ENCODE measurements around the gene CD58. TPM values are rescaled to one million over a fixed set of nuclear protein-coding genes. Genes with fewer than 3 reads are reported as not detected.
"Not testable (repeated sequence)": the region's sequence is repeated elsewhere in the genome, so short reads cannot be mapped to it uniquely, and the experiment has no call there.

CD58 gene
- total RNA-seq, 1 experiment from 2014 or later: 8.2 TPM

GRCh38 chr1:116608841-116609240, 38.0 kb upstream of the CD58 start:
- intact Hi-C loops (cut with micrococcal nuclease; ENCODE audit: unreplicated experiment); BruUV-seq (replicated peaks); CTCF ChIA-PET; H3K27me3 ChIP-seq (replicated peaks; ENCODE audit: insufficient read depth, low read depth, low read length, poor library complexity); H3K27ac ChIP-seq (ENCODE audit: low read depth, low read length, poor library complexity, severe bottlenecking); H3K4me1 ChIP-seq (ENCODE audit: insufficient read depth, low read length, poor library complexity, severe bottlenecking); H3K9me3 ChIP-seq (ENCODE audit: low read depth, low read length, poor library complexity, severe bottlenecking); POLR2A ChIA-PET (ENCODE audit: low non-redundant PET); DNase-seq (ENCODE audit: low spot score); H3K36me3 ChIP-seq (ENCODE audit: insufficient read depth, low read length, poor library complexity, severe bottlenecking); H3K4me3 ChIP-seq (ENCODE audit: low read depth, low read length, poor library complexity, severe bottlenecking): not testable (repeated sequence)

- H3K27ac ChIP-seq (ENCODE audit: low read depth, low read length, poor library complexity, severe bottlenecking); intact Hi-C loops (cut with micrococcal nuclease; ENCODE audit: unreplicated experiment); DNase-seq (ENCODE audit: low spot score); H3K4me3 ChIP-seq (ENCODE audit: low read depth, low read length, poor library complexity, severe bottlenecking); H3K4me1 ChIP-seq (ENCODE audit: insufficient read depth, low read length, poor library complexity, severe bottlenecking); CTCF ChIA-PET; H3K36me3 ChIP-seq (ENCODE audit: insufficient read depth, low read length, poor library complexity, severe bottlenecking); H3K9me3 ChIP-seq (ENCODE audit: low read depth, low read length, poor library complexity, severe bottlenecking); POLR2A ChIA-PET (ENCODE audit: low non-redundant PET); BruUV-seq (replicated peaks); H3K27me3 ChIP-seq (replicated peaks; ENCODE audit: insufficient read depth, low read depth, low read length, poor library complexity): not testable (repeated sequence)
These were observed 37.3 kb upstream of the CD58 start for GRCh38 chr1:116608151-116608550.

GRCh38 chr1:116607463-116607862, 36.6 kb upstream of the CD58 start:
- H3K27me3 ChIP-seq (replicated peaks; ENCODE audit: insufficient read depth, low read depth, low read length, poor library complexity); POLR2A ChIA-PET (ENCODE audit: low non-redundant PET); H3K27ac ChIP-seq (ENCODE audit: low read depth, low read length, poor library complexity, severe bottlenecking); H3K36me3 ChIP-seq (ENCODE audit: insufficient read depth, low read length, poor library complexity, severe bottlenecking); H3K4me3 ChIP-seq (ENCODE audit: low read depth, low read length, poor library complexity, severe bottlenecking); H3K9me3 ChIP-seq (ENCODE audit: low read depth, low read length, poor library complexity, severe bottlenecking); H3K4me1 ChIP-seq (ENCODE audit: insufficient read depth, low read length, poor library complexity, severe bottlenecking); DNase-seq (ENCODE audit: low spot score); intact Hi-C loops (cut with micrococcal nuclease; ENCODE audit: unreplicated experiment); BruUV-seq (replicated peaks): not testable (repeated sequence)
- CTCF ChIA-PET: interaction anchor here (1.2 kb wide), 1 partner anchor 11 kb away, joined by 3 read pairs; no protein-coding TSS in a partner anchor

- BruUV-seq (replicated peaks); intact Hi-C loops (cut with micrococcal nuclease; ENCODE audit: unreplicated experiment): not testable (repeated sequence)
- CTCF ChIA-PET: interaction anchor here (1.2 kb wide), 1 partner anchor 10 kb away, joined by 3 read pairs; no protein-coding TSS in a partner anchor
These were observed 35.2 kb upstream of the CD58 start for GRCh38 chr1:116606067-116606466.

GRCh38 chr1:116605315-116605714, 34.5 kb upstream of the CD58 start:
- no peak overlapping the region for H3K27ac ChIP-seq (ENCODE audit: low read depth, low read length, poor library complexity, severe bottlenecking)
- ChIA-PET POLR2A (ENCODE audit: low non-redundant PET) (no interaction called here), CTCF (no interaction called here)
- DNase-seq (ENCODE audit: low spot score): no peak
- H3K36me3 ChIP-seq (ENCODE audit: insufficient read depth, low read length, poor library complexity, severe bottlenecking): no peaks in the 10 kb centered on the region
- H3K4me3 ChIP-seq (ENCODE audit: low read depth, low read length, poor library complexity, severe bottlenecking): no peak overlapping the region
- intact Hi-C loops (cut with micrococcal nuclease; ENCODE audit: unreplicated experiment): no loop called here
- H3K27me3 ChIP-seq (replicated peaks; ENCODE audit: insufficient read depth, low read depth, low read length, poor library complexity): no peaks in the 10 kb centered on the region
- H3K9me3 ChIP-seq (ENCODE audit: low read depth, low read length, poor library complexity, severe bottlenecking): no peaks in the 10 kb centered on the region
- no TSS peak for BruUV-seq (replicated peaks)
- no peaks in the 10 kb centered on the region for H3K4me1 ChIP-seq (ENCODE audit: insufficient read depth, low read length, poor library complexity, severe bottlenecking)
- TF ChIP-seq CTCF (conservative IDR thresholded peaks at IDR 0.05; ENCODE audit: low read depth, low read length): no peak
- no peak for TF ChIP-seq EZH2 (IDR thresholded peaks at IDR 0.05; ENCODE audit: borderline replicate concordance, low read depth, low read length, poor library complexity, severe bottlenecking)

More at GRCh38 chr1:116606067-116606466, 35.2 kb upstream of the CD58 start:
- POLR2A ChIA-PET (ENCODE audit: low non-redundant PET); DNase-seq (ENCODE audit: low spot score); H3K9me3 ChIP-seq (ENCODE audit: low read depth, low read length, poor library complexity, severe bottlenecking); H3K4me3 ChIP-seq (ENCODE audit: low read depth, low read length, poor library complexity, severe bottlenecking); H3K4me1 ChIP-seq (ENCODE audit: insufficient read depth, low read length, poor library complexity, severe bottlenecking); H3K36me3 ChIP-seq (ENCODE audit: insufficient read depth, low read length, poor library complexity, severe bottlenecking); H3K27me3 ChIP-seq (replicated peaks; ENCODE audit: insufficient read depth, low read depth, low read length, poor library complexity); H3K27ac ChIP-seq (ENCODE audit: low read depth, low read length, poor library complexity, severe bottlenecking): not testable (repeated sequence)

- H3K4me1 ChIP-seq (ENCODE audit: insufficient read depth, low read length, poor library complexity, severe bottlenecking); DNase-seq (ENCODE audit: low spot score); CTCF ChIA-PET; intact Hi-C loops (cut with micrococcal nuclease; ENCODE audit: unreplicated experiment); BruUV-seq (replicated peaks); POLR2A ChIA-PET (ENCODE audit: low non-redundant PET); H3K4me3 ChIP-seq (ENCODE audit: low read depth, low read length, poor library complexity, severe bottlenecking); H3K27me3 ChIP-seq (replicated peaks; ENCODE audit: insufficient read depth, low read depth, low read length, poor library complexity); H3K9me3 ChIP-seq (ENCODE audit: low read depth, low read length, poor library complexity, severe bottlenecking); H3K36me3 ChIP-seq (ENCODE audit: insufficient read depth, low read length, poor library complexity, severe bottlenecking); H3K27ac ChIP-seq (ENCODE audit: low read depth, low read length, poor library complexity, severe bottlenecking): not testable (repeated sequence)
These were observed 33.6 kb upstream of the CD58 start for GRCh38 chr1:116604408-116604807.

- H3K4me1 ChIP-seq (ENCODE audit: insufficient read depth, low read length, poor library complexity, severe bottlenecking); H3K4me3 ChIP-seq (ENCODE audit: low read depth, low read length, poor library complexity, severe bottlenecking); BruUV-seq (replicated peaks); H3K36me3 ChIP-seq (ENCODE audit: insufficient read depth, low read length, poor library complexity, severe bottlenecking); intact Hi-C loops (cut with micrococcal nuclease; ENCODE audit: unreplicated experiment); DNase-seq (ENCODE audit: low spot score); H3K27ac ChIP-seq (ENCODE audit: low read depth, low read length, poor library complexity, severe bottlenecking); CTCF ChIA-PET; H3K27me3 ChIP-seq (replicated peaks; ENCODE audit: insufficient read depth, low read depth, low read length, poor library complexity); H3K9me3 ChIP-seq (ENCODE audit: low read depth, low read length, poor library complexity, severe bottlenecking); POLR2A ChIA-PET (ENCODE audit: low non-redundant PET): not testable (repeated sequence)
These were observed 32.8 kb upstream of the CD58 start for GRCh38 chr1:116603646-116604045.

All from A673 (cell line).